ENCODE data around the gene PPP4R3A. TPM values are rescaled to one million over a fixed set of nuclear protein-coding genes. Genes with fewer than 3 reads are reported as not detected.
A peak's percentile ranks its signal among the peaks of the same experiment; 100 is the strongest.

Gene PPP4R3A
- total and polyA plus RNA-seq, 2 donors from 2014 or later = 29.0 to 86.5 TPM

GRCh38 chr14:91418387-91419043, 91.6 kb downstream of the PPP4R3A start:
- H3K27me3 ChIP-seq (ENCODE audit: control insufficient read depth, insufficient read depth, low read length) = no peaks in the 10 kb centered on the region
- peaks cover 6 to 22% (median 8%) of the 10 kb centered on the region in 3 donors for H3K4me1 ChIP-seq (ENCODE audit: control insufficient read depth in 2 of 3, insufficient read depth in 2 of 3, low read depth in 1 of 3, low read length in 3 of 3)
- DNase-seq = peak; percentile 67 to 88 (median 74)
- peak overlapping the region in 1 of 2 donors; percentile 51 for H3K27ac ChIP-seq (ENCODE audit: low read depth in 2 of 2, low read length in 2 of 2)
- no peak for FAIRE-seq
- peak; percentile 94 for TF ChIP-seq CTCF (IDR thresholded peaks at IDR 0.05; ENCODE audit: borderline replicate concordance, extremely low read depth, insufficient read depth)
- peak overlapping the region in 1 of 3 donors; percentile 15 for H3K9ac ChIP-seq (ENCODE audit: low read length in 3 of 3)
- H3K9me3 ChIP-seq (ENCODE audit: control insufficient read depth in 2 of 3, insufficient read depth in 1 of 3, low read length in 3 of 3) = no peaks in the 10 kb centered on the region
- peak overlapping the region in 2 of 3 donors; percentile 56 to 60 for H3K4me3 ChIP-seq (ENCODE audit: low read length in 3 of 3)
- intact Hi-C loops (cut with DNase I) = loop anchor here (5.0 kb wide), 1 partner anchor 91 kb away; no protein-coding TSS in a partner anchor
- H3K36me3 ChIP-seq (ENCODE audit: control insufficient read depth in 2 of 3, insufficient read depth in 3 of 3, low read length in 3 of 3) = no peaks in the 10 kb centered on the region

- no peaks in the 10 kb centered on the region for H3K27me3 ChIP-seq (ENCODE audit: control insufficient read depth, insufficient read depth, low read length)
- H3K36me3 ChIP-seq (ENCODE audit: control insufficient read depth in 2 of 3, insufficient read depth in 3 of 3, low read length in 3 of 3) = no peaks in the 10 kb centered on the region
- peak overlapping the region in 1 of 2 donors; percentile 51 for H3K27ac ChIP-seq (ENCODE audit: low read depth in 2 of 2, low read length in 2 of 2)
- H3K4me1 ChIP-seq (ENCODE audit: control insufficient read depth in 2 of 3, insufficient read depth in 2 of 3, low read depth in 1 of 3, low read length in 3 of 3) = peaks cover 8 to 22% (median 8%) of the 10 kb centered on the region in 3 donors
- no peaks in the 10 kb centered on the region for H3K9me3 ChIP-seq (ENCODE audit: control insufficient read depth in 2 of 3, insufficient read depth in 1 of 3, low read length in 3 of 3)
- FAIRE-seq (no peak), DNase-seq (peak in 2 of 5 donors; percentile 61 to 79)
- TF ChIP-seq CTCF (IDR thresholded peaks at IDR 0.05; ENCODE audit: borderline replicate concordance, extremely low read depth, insufficient read depth) = no peak
- intact Hi-C loops (cut with DNase I) = loop anchor here (5.0 kb wide), 1 partner anchor 91 kb away; no protein-coding TSS in a partner anchor
- no peak overlapping the region for H3K9ac ChIP-seq (ENCODE audit: low read length in 3 of 3)
- H3K4me3 ChIP-seq (ENCODE audit: low read length in 3 of 3) = peak overlapping the region in 2 of 3 donors; percentile 56 to 60
These were observed 92.1 kb downstream of the PPP4R3A start for GRCh38 chr14:91417983-91418386.

GRCh38 chr14:91417120-91417982, 92.8 kb downstream of the PPP4R3A start, which contains the start of gene CCDC88C:
Gene CCDC88C, minus strand, starts transcription at chr14:91417820. Its CDS starts 130 bp downstream, at chr14:91417690.
- peak; percentile 67 to 84 (median 76) for DNase-seq
- Histone ChIP-seq H3K4me3 (ENCODE audit: low read length in 3 of 3) (peak within 1 kb of the TSS; percentile 42 to 75 (median 60)), H3K4me1 (ENCODE audit: control insufficient read depth in 2 of 3, insufficient read depth in 2 of 3, low read depth in 1 of 3, low read length in 3 of 3) (peaks cover 8 to 22% (median 10%) of the 10 kb centered on the region in 3 donors), H3K9me3 (ENCODE audit: control insufficient read depth in 2 of 3, insufficient read depth in 1 of 3, low read length in 3 of 3) (no peaks in the 10 kb centered on the region), H3K36me3 (ENCODE audit: control insufficient read depth in 2 of 3, insufficient read depth in 3 of 3, low read length in 3 of 3) (no peaks in the 10 kb centered on the region), H3K27ac (ENCODE audit: low read depth in 2 of 2, low read length in 2 of 2) (peak within 1 kb of the TSS; percentile 51 to 64), H3K27me3 (ENCODE audit: control insufficient read depth, insufficient read depth, low read length) (no peaks in the 10 kb centered on the region), H3K9ac (ENCODE audit: low read length in 3 of 3) (peak within 1 kb of the TSS; percentile 21 to 53 (median 23))
- no peak for FAIRE-seq
- no peak for TF ChIP-seq CTCF (IDR thresholded peaks at IDR 0.05; ENCODE audit: borderline replicate concordance, extremely low read depth, insufficient read depth)
- intact Hi-C loops (cut with DNase I) = loop anchor here (5.0 kb wide), 1 partner anchor 90 kb away; no protein-coding TSS in a partner anchor

Measured in kidney (tissue), 14 donors.